Glutamatergic neuron (in vitro differentiated cells): Measurements from ENCODE around the gene SPATA31D3. TPM values are rescaled to one million over a fixed set of nuclear protein-coding genes. Genes with fewer than 3 reads are reported as not detected.
"Not testable (repeated sequence)": the region's sequence is repeated elsewhere in the genome, so short reads cannot be mapped to it uniquely, and the experiment has no call there.

Experiments used
- DNase-seq: peaks from one replicate; pipeline ENCODE4 v3.0.0; 2022
- H3K27ac Mint-ChIP-seq: one replicate; pipeline ENCODE4 v1.8.0; 2020; ENCODE audit warnings: mild to moderate bottlenecking, mixed read lengths, inconsistent platforms; ENCODE audit not compliant: unreplicated experiment
- H3K27me3 Mint-ChIP-seq: one replicate; pipeline ENCODE4 v1.8.0; 2020; ENCODE audit warnings: mild to moderate bottlenecking, moderate library complexity, mixed read lengths, inconsistent platforms; ENCODE audit not compliant: unreplicated experiment
- H3K36me3 Mint-ChIP-seq: one replicate; pipeline ENCODE4 v1.8.0; 2020; ENCODE audit warnings: mild to moderate bottlenecking, mixed read lengths, inconsistent platforms; ENCODE audit not compliant: unreplicated experiment
- H3K4me1 Mint-ChIP-seq: one replicate; pipeline ENCODE4 v1.8.0; 2020; ENCODE audit warnings: mild to moderate bottlenecking, low read depth, mixed read lengths, inconsistent platforms; ENCODE audit not compliant: unreplicated experiment
- H3K4me3 Mint-ChIP-seq: one replicate; pipeline ENCODE4 v1.8.0; 2020; ENCODE audit warnings: mild to moderate bottlenecking, mixed read lengths, inconsistent platforms; ENCODE audit not compliant: unreplicated experiment
- H3K9me3 Mint-ChIP-seq: one replicate; pipeline ENCODE4 v1.8.0; 2020; ENCODE audit warnings: mild to moderate bottlenecking, moderate library complexity, mixed read lengths, inconsistent platforms; ENCODE audit not compliant: unreplicated experiment
- CTCF ChIP-seq: fragments of 200-600 bp; sonication (generic); IDR thresholded peaks from one replicate; pipeline ENCODE4 v1.5.0; 2021; ENCODE audit not compliant: partially characterized antibody, unreplicated experiment
- long read RNA-seq: library from polyadenylated mRNA; unstranded; transcript quantifications from one replicate; pipeline ENCODE4 v2.0.0, GENCODE V29; 2020; ENCODE audit not compliant: unreplicated experiment
- total RNA-seq: library from RNA; stranded (reverse); fragmentation: NEBNext Ultra II Directional; extraction: Animal tissue kit (Norgen Biotek cat#: 25700); gene quantifications from one replicate; pipeline ENCODE4 v1.2.1, GENCODE V29; 2021; ENCODE audit not compliant: unreplicated experiment

SPATA31D3 gene
- not detected for total RNA-seq
- long read RNA-seq: 0 reads

- H3K4me1 Mint-ChIP-seq, H3K4me3 Mint-ChIP-seq, H3K27ac Mint-ChIP-seq, DNase-seq, H3K27me3 Mint-ChIP-seq, H3K36me3 Mint-ChIP-seq, H3K9me3 Mint-ChIP-seq: not testable (repeated sequence)
These were observed at the start of gene SPATA31D3 for GRCh38 chr9:81943393-81943792. Gene SPATA31D3, plus strand, starts transcription at chr9:81943500. Its CDS starts 86 bp downstream, at chr9:81943586.

DNA sequence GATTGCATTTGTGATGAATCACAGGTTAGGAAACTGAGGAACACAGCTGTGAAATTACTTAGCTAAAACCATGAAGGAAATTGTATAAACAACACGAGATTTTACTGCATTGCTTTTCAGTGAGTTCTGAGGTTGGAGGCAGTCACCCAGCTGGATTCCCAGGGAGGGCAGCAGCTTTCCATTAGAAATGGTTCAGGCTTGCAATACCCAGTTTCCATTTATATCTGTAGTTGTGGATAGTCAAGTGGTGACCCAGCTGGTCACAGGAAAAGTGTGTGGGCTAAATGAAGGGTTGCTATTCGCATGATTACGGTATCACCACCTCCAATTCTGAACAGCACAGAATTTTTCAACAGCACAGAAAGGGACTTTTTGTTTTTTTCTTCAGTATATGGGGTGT, 49.4 kb upstream of the SPATA31D3 start:
- Mint-ChIP-seq H3K9me3 (no peaks in the 10 kb centered on the region), H3K4me3 (no peak overlapping the region)
- TF ChIP-seq CTCF: no peak

DNA sequence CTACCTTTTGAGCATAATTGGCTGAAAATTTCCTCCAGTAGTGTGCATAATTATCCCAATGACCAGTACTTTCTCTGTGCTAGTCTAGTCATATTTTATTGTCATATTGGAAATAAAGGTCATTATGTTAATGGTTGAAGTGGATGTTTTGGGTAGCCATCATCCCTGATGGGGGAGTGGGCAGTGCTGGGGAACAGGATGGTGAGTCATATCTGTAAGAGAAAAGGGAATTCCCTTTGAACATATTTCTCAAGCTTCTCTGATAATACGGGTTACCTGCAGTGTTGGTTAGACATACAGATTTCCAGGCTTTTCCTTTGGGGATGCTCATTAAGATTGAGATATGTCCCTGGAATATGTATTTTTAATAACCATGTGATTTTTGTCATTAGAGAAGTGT, 48.4 kb upstream of the SPATA31D3 start:
- H3K9me3 Mint-ChIP-seq: no peaks in the 10 kb centered on the region
- no peak for DNase-seq
- TF ChIP-seq CTCF: no peak
- H3K4me1 Mint-ChIP-seq: no peaks in the 10 kb centered on the region
- no peak overlapping the region for H3K4me3 Mint-ChIP-seq
- H3K27me3 Mint-ChIP-seq: peaks cover 2% of the 10 kb centered on the region
- no peaks in the 10 kb centered on the region for H3K36me3 Mint-ChIP-seq
- H3K27ac Mint-ChIP-seq: no peak overlapping the region

More for the DNA sequence above, 49.4 kb upstream of the SPATA31D3 start:
- Mint-ChIP-seq H3K4me1 (no peaks in the 10 kb centered on the region), H3K36me3 (no peaks in the 10 kb centered on the region), H3K27me3 (peaks cover 2% of the 10 kb centered on the region), H3K27ac (no peak overlapping the region)
- DNase-seq: no peak

DNA sequence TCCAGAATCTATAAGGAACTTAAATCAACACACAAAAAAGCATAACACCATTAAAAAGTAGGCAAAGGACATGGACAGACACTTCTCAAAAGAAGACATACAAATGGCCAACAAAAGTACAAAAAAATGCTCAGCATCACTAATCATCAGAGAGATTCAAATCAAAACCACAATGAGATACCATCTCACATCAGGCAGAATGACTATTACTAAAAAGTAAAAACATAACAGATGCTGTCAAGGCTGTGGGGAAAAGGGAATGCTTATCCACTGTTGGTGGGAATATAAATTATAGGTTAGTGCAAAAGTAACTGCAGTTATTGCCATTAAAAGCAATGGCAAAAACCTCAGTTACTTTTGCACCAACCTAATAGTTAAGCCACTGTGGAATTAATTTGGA, 47.2 kb upstream of the SPATA31D3 start:
- no peak for TF ChIP-seq CTCF
- Mint-ChIP-seq H3K4me1 (peaks cover 3% of the 10 kb centered on the region), H3K27me3 (peaks cover 2% of the 10 kb centered on the region), H3K36me3 (no peaks in the 10 kb centered on the region), H3K4me3 (no peak overlapping the region), H3K27ac (no peak overlapping the region), H3K9me3 (no peaks in the 10 kb centered on the region)
- DNase-seq: no peak

GRCh38 chr9:81898851-81899250, 44.4 kb upstream of the SPATA31D3 start:
- Mint-ChIP-seq H3K4me1 (peaks cover 3% of the 10 kb centered on the region), H3K27me3 (peaks cover 2% of the 10 kb centered on the region), H3K9me3 (no peaks in the 10 kb centered on the region), H3K4me3 (no peak overlapping the region), H3K27ac (no peak overlapping the region), H3K36me3 (no peaks in the 10 kb centered on the region)
- TF ChIP-seq CTCF: no peak
- no peak for DNase-seq

- Mint-ChIP-seq H3K27ac (no peak overlapping the region), H3K9me3 (no peaks in the 10 kb centered on the region), H3K4me3 (no peak overlapping the region), H3K4me1 (peaks cover 3% of the 10 kb centered on the region), H3K36me3 (no peaks in the 10 kb centered on the region), H3K27me3 (no peaks in the 10 kb centered on the region)
- DNase-seq: no peak
- no peak for TF ChIP-seq CTCF
These were observed 41.1 kb upstream of the SPATA31D3 start for GRCh38 chr9:81902196-81902595.
